Stromal cell of bone marrow (primary cell): ENCODE measurements around the gene CAPN13.

ENCODE experiments used
- DNase-seq: peaks from one replicate; pipeline ENCODE4 v3.0.0-alpha.2; 2012; ENCODE audit warnings: low read depth

Gene CAPN13

GRCh38 chr2:30730736-30731647 lies 76.3 kb downstream of the CAPN13 start:
- no peak for DNase-seq

DNA sequence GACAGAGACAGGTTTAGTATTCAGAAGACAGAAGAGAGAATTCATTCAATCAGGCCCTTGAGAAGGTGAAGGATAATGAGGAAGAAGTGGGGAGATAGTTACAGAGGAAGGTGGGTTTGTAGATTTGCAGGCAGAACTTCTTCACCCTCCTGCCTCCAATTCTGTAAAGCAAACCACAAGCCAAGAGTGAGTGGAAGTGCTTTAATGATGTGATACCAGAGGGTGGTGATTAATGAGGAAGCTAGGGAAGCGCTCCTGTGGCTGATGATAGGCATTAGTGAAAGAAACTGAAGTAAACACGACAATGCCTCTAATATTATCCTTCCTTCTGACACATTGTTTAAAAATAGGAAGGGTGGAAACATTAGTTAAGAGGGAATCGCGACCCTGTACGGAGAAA lies 78.2 kb downstream of the CAPN13 start:
- no peak for DNase-seq

GRCh38 chr2:30722936-30723725 lies 84.1 kb downstream of the CAPN13 start:
- no peak for DNase-seq

DNA sequence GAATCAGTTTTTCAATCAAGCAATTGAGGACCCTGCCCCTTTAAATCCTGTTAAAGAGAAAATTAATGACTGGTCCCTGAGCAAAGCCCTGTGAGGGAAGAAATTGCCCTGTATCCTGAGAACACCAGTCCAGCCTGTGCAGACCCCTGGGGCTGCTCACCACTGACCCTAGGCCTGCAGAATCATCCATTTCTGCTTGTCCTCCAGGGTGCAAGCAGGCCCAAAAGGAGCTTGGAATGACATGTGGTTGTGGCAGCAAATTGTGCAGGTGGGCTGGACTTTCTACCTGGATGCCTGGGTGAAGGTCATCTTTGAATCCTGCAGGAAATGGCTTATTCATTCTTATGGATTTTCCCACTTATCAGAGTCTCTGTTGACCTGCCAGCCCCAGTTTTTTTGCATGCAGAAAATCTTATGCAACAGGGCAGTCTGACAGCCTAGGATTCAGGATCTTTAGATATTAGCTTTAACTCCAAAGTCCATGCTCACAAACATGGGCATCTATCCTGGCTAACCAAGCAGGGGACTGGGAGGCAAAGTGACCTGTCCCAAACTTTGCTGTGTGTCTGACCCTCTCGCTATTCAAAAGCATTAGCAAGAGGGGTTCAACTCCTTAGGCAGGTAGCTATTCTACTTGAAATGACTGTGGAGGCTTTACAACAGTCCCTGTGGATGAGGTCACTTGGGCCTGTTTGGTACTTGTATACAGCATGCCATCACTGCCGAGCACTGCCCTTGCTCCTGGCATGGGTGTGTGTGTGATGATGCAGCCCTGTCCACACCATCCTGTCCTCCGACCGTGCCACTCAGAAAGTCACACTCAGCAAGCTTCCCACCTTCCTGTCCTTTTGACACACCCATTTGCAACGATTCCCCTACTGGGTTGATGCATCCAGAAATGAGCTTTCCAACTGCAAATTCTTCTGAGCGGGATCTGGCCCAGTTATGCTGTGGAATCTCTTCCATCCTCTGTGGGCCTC lies 85.3 kb downstream of the CAPN13 start:
- DNase-seq = no peak

DNA sequence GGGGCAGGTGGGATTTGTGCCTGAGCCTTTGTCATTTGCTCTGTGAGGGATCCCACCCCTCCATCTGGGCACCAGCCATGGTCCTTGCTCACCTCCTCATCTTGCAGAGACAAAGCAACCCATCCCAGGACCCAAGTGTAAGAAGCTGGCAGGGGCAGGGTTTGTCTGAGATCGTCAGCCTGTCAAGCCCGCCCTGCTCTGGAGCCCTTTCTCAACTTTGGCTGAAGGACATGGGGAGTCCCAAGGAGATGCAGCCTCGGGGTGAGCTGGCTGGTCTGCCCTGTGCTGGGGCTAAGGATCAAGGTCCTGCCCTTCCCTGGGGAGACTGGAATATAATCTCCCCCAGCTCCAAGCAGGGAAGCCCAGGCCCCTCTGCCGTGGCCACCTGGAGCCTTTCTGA lies 86.0 kb downstream of the CAPN13 start:
- no peak for DNase-seq

DNA sequence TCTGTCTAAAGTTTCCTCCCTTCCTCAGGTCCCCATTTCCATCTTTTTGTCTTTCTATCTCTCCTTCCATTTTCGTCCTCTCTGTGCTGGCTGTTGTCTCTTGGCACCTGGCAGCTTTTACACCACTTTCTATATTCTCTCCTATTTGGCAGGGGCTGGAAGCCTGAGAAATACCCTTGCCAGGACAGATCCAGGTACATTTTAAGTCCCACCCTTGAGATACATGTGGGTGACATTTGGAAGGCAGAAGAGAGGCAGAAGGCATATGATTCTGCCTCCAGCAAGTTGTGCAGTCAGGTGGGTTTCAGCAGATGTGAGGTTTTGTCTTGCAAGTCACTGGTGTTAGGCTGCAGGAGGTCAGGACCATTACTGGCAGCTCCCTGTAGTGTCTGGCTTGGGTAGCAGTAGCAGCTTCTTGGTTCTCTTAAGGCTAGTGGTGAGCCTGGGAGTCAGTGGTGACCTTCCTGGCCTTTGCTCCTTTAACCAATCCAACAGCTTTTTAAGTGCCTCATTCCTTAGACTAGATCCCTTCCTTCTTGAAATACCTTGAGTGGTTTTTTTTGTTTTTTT lies 90.1 kb downstream of the CAPN13 start:
- no peak for DNase-seq

- DNase-seq = no peak
Measured at GRCh38 chr2:30716123-30716900, 90.9 kb downstream of the CAPN13 start.

GRCh38 chr2:30714811-30715709 lies 92.2 kb downstream of the CAPN13 start:
- DNase-seq = peak; percentile 53

- no peak for DNase-seq
Measured at GRCh38 chr2:30713698-30714097, 93.5 kb downstream of the CAPN13 start.

- peak; percentile 83 for DNase-seq
Measured at GRCh38 chr2:30711646-30712085, 95.6 kb downstream of the CAPN13 start.

GRCh38 chr2:30710461-30710860 lies 96.8 kb downstream of the CAPN13 start:
- no peak for DNase-seq

- DNase-seq = no peak
Measured at GRCh38 chr2:30710016-30710415, 97.2 kb downstream of the CAPN13 start.

GRCh38 chr2:30709516-30709915 lies 97.7 kb downstream of the CAPN13 start:
- DNase-seq = no peak

- peak; percentile 64 for DNase-seq
Measured at GRCh38 chr2:30708491-30709290, 98.6 kb downstream of the CAPN13 start.

- DNase-seq = no peak
Measured at GRCh38 chr2:30707304-30707903, 99.8 kb downstream of the CAPN13 start.

- DNase-seq = peak; percentile 42
Measured at GRCh38 chr2:30706534-30707303, 100.5 kb downstream of the CAPN13 start.

DNA sequence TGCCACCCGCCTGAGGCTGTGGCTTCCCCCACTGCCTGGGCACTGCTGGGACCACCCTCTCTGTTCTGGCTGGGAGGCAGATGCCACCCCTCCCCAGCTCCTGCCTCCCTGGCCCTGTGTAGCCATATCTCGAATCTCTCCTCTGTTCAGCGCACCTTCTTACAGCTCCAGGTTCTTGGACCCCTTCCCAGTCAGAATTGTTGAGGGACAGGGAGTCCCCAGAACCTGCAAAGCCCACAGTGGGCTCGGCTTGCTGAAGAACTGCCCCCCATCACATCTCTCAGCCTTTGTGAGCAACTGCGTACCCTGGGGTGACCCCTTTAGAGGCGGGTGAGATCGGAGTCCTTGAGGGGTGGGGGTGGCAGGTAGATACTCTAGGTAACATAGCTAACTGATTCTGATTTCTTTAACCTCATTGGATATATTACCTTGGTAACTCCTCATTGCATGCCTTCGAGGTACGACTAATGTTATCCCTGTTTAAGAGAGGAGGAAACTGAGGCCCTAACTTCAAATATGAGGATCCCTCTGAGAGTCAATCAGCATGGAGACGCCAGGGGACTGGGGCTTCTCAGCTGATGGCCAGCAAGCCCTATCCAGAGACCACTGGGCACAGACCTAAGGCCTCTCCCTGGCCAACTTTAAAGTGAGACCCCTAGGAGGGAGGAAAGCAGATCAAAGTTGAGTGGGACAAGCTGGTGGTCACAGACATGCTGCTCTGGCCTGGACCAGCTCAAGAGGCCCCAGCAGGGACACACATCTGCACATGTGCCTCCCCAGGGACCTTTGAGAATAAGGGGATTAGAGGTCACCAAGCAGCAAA lies 101.3 kb downstream of the CAPN13 start:
- DNase-seq = no peak
